HG02588 (cell line): ENCODE data around the gene ARHGEF4.
"Not testable (repeated sequence)": the region's sequence is repeated elsewhere in the genome, so short reads cannot be mapped to it uniquely, and the experiment has no call there.

ENCODE experiments used
- ATAC-seq: cut with Tn5 transposase; IDR thresholded peaks from one replicate; pipeline ENCODE4 v1.9.1; 2021; ENCODE audit warnings: mild to moderate bottlenecking, moderate library complexity; ENCODE audit not compliant: unreplicated experiment

Gene ARHGEF4

GRCh38 chr2:130966149-130966774, 129.5 kb downstream of the ARHGEF4 start:
- ATAC-seq, result no peak

DNA sequence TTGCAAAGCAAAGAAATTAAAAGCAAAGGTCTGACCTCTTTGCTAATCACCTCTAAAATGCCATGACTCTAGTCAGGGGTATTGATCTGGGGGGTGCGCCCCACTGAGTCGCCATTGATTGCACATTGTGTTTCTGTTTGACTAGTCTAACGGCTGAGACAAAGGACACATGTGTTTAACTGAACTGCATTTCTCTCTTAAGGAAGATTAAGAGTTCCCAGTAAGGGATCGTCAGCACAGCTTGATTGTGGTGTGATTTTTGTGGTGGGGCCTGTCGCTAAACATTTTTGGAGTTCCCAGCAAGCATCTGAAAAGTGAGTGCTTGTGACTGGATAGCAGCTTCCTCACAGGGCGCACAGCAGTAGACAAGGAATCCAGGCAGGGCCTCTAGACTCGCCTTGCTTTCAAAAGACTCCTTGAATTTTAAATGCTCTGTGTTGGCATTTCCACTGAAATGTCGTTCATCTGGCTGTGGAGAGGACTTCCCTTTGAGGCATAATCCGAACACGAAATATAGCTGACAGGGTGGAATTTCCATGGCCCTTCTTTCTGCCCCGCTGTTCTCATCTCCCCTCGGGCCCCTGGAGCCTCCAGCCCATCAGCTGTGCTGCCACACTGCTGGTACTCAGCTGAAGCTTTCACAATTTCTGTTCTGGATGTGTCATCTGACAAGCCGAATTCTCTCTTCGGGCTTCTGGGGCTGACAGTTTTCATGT, 130.2 kb downstream of the ARHGEF4 start:
- no peak for ATAC-seq

DNA sequence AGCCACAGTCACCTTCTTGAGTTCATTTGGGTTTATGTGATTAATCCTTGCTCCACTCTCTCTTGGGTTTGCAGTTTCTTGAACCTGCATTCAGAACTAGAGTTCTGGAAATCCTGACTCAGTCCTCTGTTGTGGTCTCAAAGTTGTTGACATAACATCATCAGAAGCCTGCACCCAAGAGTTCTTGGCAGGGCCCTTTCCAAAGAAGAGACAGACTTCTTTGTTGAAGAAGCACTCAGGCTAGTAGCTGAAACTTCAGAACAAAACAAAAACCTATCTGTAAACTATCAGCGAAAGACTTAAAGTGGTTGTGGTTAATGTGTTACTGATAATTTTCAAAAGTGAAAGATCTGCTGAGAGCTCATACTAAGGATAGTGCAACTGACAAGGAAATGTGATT, 135.7 kb downstream of the ARHGEF4 start:
- peak; percentile 46 for ATAC-seq

DNA sequence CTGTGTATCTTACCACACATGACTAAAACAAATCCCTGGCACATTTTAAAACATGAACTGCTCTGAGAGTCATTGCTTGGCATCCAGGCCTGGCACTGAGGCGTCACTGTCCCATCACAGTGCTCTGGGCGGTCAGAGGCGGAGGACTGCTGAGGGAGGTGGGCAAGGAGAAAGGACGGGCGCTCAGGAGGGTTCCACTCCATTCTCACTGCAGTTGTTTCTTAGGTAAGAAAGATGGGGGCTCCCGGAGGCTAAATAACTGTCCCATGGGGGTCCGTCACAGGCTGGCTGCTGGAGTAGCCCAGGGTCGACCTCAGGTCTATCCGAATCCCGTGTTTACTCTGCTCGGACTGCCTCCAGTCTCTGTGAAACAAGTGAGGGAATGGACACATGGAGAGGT, 139.0 kb downstream of the ARHGEF4 start:
- ATAC-seq, result no peak

- ATAC-seq, result no peak
These were observed 140.0 kb downstream of the ARHGEF4 start for GRCh38 chr2:130976591-130977237.

DNA sequence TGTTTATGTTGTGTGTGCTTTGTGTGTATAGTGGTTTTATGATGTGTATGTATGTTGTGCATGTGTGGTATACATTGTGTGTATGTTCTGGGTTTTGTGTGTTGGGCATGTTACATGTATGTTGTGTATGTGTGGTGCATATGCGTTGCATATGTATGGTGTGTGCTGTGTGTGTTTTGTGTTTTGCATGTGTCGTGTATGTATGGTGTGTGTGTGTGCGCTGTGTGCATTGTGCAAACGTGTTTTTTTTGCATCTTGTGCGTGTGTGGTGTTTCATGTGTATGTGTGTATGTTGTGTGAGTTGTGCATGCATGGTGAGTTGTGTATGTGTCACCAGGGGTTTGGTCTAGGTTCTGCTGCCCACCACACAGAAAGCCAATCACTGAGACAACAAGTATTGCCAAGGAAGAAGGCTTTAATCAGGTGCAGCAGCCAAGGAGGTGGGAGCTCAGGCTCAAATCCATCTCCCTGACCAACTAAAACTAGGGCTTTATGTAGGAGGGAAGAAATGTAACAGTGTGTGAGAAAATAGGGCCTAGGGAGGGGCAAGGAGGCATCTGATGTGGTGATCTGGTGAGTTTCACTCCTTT, 140.8 kb downstream of the ARHGEF4 start:
- ATAC-seq, result no peak

DNA sequence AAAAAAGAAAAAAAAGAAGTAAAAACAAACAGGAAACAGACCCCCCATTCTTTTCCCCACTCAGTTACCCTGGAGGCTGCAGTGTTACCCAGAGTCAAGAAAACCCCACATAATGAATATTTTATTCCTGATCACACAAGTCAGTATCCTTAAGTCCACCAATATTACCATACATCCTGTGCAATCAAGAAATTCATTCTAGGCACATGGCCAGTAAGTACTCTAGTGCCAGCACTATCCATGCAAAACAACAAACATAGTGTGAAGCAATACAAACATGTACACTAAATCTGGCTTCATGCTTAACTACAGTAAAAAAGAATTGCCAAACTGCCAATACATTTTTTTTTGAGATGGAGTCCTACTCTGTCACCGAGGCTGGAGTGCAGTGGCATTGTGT, 145.0 kb downstream of the ARHGEF4 start:
- ATAC-seq, result no peak

GRCh38 chr2:130985206-130985780, 148.6 kb downstream of the ARHGEF4 start:
- ATAC-seq, result no peak

DNA sequence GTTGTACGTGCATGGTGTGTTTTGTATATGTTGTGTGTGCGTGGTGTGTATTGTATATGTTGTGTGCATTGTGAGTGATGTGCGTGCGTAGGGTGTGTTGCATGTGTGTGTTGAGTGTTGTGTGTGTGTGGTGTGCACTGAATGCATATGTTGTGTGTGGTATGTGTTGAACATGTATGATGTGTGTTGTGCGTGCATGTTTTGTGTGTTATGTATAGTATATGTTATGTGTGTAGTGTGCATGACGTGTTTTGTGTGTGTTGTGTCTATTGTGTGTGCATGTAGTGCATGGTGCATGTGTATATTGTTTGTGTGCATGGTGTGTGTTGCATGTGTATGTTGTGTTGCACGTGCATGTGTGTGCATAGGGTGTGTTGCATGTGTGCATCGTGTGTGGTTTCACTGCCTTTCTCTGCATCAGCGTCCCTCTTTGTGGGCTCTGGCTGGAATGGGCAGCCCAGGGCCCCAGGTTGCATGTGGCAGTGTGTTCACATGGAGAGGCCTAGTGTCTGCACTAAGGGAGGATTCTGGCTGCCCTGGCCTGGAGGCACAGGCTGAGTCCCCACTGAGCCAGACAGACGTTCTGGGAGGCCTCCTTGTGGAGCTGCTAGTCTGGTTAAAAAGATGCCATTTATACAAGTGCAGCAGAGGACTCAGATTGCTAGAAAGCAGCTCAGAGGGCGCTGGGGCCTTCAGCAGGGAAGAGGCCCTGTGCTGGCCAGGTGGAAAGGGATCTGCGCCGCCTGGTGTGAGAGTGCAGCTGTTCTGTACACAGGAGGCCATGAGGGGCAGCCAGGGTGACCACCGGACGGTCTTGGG, 149.3 kb downstream of the ARHGEF4 start:
- no peak for ATAC-seq

DNA sequence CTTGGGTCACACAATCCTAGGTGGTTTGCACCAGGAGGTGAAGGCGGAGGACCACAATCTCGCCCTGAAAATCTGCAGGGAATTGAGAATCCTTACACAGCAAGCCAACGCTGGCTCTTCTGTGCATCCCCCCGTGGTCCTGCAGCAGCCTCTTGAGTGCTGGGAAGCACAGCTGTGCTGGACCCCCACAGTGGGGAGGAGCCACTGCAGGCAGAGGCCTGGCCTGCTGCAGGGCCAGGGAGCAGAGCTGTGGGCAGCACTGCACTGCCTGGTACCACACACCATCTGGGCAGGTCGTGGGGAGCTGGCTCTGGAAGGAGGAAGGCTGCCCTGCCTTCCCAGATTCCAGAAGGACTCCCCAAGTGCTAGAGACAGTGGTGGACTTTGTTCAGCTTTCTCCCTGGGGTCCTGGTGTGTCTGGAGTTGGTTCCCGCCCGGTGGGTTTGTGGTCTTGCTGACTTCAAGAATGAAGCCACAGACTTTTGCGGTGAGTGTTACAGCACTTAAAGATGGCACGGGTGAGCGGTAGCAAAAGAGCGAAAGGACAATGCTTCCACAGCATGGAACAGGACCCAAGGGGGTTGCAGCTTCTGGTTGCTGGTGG, 150.3 kb downstream of the ARHGEF4 start:
- ATAC-seq, result no peak

DNA sequence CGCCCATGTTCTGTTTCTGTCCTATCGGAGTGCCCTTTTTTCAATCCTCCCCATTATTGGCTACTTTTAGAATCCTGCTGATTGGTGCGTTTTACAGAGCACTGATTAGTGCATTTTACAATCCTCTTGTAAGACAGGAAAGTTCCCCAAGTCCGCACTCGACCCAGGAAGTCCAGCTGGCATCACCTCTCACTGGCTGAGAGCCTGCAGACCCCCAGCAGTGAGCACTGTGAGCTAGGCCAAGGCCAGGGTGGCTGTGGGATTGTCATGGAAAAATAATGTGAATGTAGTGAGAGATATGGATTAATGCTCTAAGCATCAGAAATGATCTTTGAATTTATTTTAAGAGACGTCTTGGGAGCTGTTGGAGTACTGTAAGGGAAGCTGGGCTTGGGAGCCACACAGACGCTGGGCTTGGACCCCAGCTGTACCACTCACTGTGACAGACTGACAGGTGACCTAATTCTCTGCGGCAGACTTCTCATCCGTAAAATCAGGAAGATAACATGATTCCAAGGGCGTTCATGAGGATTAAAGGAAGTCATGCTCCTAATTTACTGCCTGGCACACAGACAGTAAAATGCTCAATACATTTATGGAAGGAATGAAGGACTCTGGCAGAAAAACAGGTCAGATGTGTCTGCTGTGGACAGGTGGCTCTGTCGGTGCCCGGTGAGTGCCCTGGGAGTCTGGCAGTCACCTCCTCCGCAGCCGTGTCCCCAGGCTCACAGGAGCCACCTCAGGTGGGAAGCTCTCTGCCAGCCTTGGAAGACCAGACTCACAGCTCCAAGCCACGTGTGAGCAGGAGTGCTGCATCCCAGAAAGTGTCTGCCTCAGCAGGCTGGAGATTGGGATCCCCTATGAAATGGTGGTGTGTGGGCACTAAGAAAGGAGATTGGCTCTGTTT, 151.1 kb downstream of the ARHGEF4 start:
- no peak for ATAC-seq

GRCh38 chr2:130991446-130991845, 154.7 kb downstream of the ARHGEF4 start:
- ATAC-seq, result not testable (repeated sequence)

DNA sequence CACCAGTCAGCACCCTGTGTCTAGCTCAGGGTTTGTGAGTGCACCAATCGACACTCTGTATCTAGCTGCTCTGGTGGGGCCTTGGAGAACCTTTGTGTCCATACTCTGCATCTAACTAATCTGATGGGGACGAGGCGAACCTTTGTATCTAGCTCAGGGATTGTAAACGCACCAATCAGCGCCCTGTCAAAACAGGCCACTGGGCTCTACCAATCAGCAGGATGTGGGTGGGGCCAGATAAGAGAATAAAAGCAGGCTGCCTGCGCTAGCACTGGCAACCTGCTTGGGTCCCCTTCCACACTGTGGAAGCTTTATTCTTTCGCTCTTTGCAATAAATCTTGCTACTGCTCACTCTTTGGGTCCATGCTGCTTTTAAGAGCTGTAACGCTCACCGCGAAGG, 155.3 kb downstream of the ARHGEF4 start:
- not testable (repeated sequence) for ATAC-seq

DNA sequence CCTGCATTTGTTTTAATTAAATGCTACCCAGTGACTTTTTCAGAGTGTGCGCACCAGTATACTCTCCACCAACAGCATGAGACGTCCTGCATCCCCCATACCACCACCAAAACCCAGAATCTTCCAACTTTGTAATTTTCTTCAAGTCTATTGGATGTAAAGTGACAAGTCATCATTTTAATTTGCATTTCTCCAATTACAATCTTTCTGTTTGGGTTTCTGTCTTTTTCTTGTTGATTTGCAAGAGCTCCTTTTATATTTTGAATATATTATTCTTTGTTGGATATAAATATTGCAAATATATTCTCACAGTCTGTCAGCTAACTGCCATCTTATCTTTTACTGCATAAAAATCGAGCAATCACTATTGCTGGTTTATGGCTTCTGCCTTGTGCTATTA, 160.0 kb downstream of the ARHGEF4 start:
- no peak for ATAC-seq

DNA sequence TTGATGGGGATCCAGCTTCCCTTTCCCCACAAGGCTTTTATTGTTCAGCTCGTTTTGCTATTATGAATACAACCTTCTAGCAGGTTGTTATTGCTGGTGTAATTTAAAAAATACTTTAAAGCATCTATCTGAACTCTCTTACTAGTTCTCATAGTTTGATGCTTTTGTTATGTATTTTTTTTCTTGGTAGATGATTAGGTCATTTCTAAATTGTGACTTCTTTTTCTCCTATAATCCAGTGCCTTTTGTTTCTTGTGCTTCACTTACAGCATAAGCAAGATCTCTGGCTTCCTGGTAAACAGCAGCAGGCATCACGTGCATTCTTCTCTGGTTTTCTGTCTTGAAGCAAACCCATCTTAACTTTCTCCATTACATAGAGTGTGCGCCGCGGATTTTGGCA, 160.5 kb downstream of the ARHGEF4 start:
- no peak for ATAC-seq

DNA sequence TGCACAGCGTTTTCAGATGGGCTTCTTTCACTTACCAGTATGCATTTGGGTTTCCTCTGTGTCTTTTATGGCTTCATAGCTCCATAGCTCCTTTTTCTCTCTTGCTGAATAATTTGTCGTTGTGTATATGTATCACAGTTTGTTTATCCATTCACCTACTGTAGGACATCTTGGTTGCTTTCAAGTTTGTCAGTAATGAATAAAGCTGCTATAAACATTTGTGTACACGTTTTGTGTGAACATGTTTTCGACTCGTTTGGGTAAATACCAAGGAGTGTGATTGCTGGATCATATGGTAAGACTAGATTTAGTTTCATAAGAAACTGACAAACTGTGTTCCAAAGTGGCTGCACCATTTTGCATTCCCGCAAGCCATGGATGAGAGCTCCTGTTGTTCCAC, 161.8 kb downstream of the ARHGEF4 start:
- ATAC-seq, result no peak

- no peak for ATAC-seq
These were observed 167.9 kb downstream of the ARHGEF4 start for GRCh38 chr2:131004446-131005209.

DNA sequence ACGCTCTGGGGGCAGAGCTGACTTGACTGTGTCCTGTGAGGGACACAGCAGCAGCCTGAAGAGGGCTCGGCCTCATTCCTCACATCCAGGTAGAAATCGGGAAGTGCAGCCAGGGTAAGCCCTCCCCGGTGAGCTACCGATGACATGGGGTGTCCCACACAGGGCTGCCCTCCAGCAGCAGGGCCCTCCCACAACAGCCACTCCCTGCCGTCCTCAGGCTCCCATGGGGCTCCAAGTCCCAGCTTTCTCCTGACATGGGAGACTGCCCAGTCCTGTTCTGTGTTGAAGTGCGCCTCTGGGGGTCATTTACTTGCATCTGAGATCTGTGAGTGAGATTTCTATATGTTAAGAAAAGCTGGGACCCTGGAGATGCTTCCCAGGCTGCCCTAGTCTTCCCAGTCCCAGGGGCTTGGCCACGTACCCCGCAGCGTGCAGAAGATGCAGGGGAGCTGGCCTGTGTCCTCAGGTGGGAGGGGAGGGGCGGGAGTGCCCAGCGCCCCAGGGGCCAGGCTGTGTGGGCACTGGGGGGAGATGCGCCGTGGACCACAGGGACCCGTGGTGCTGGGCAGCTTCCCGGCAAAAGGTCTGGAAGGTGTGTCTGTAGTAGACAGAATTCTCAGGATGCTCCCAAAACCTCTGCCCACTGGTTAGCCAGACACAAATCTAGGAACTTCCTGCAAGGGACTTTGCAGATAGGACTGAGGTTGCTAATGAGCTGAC, 168.7 kb downstream of the ARHGEF4 start:
- ATAC-seq, result no peak
